Measurements from ENCODE around the gene ZBTB34.
A peak's percentile ranks its signal among the peaks of the same experiment; 100 is the strongest.

Gene ZBTB34

DNA sequence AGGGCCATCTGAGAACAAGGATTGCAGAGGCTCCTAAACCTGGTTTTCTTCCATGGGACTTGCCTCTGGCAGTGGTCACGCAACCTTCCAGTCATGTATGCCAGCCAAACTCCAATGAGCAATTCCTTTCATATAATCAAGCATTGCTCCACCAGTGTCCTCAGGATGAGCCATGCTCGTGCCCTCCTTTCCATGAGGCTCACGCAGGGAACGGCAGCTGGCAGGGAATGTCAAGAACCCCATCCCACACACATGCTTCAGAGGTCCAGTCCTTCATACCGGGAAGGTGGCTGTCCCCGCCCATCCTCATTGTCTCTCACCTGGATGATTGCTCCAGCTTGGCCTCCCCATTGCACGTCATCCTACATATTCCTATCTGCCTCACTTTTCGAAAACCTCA, 13.4 kb upstream of the ZBTB34 start:
- no peak for DNase-seq

DNA sequence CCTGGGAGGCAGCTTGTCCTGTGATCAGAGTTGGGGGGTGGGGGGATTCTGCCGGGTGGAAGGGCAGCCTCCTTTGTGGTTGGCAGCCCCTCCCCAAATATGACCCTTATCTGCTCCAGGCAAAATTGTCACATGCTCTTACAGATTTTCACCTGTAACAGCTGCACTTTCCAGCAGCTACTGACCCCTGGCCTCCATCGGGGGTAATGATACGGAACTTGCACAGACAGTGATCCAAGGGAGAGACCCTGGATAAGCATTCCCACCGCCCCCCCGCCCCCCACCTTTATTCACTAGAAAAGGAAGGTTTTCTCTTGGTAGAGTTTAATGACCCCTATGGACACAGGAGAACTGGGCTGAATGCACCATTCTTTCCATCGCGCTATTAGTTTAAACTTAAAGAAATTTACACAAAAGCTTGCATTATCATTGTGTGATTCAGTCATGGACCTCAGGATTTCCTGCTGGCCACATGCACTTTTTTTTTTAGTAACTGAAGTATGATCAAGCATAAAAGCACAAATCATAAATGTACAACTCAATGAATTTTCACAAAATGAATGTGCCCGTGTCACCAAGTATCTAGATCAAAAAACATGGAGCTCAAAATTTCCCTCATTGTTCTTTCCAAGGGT, 10.7 kb upstream of the ZBTB34 start:
- no peak for DNase-seq

DNA sequence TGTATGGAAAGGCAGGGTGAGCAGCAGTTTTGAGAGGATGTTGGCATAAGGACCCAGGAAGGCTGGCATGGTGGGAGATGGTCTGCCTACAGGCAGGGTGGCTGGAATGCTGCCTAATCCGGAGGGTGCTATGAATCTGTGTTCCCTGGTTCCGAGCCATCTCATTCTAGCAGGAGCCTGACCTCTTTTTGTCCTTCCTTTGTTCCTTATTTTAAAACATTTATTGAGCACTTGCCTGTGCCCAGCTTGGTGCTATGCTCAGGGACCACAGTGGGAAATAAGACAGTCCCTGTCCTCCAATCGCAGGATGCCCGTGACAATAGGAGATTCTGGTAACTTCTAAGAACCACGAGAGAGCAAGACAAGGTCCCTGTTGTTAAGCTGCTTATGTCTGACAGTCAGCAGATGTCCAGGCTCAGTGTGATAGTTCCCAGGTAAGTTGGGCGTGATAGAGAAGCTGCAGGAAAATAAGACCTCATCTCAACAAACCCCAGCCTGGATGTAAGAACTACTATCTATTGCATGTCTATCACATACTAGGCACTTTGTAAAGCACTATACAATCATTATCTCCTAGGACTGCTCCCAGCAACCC, 9.1 kb upstream of the ZBTB34 start:
- no peak for DNase-seq

DNA sequence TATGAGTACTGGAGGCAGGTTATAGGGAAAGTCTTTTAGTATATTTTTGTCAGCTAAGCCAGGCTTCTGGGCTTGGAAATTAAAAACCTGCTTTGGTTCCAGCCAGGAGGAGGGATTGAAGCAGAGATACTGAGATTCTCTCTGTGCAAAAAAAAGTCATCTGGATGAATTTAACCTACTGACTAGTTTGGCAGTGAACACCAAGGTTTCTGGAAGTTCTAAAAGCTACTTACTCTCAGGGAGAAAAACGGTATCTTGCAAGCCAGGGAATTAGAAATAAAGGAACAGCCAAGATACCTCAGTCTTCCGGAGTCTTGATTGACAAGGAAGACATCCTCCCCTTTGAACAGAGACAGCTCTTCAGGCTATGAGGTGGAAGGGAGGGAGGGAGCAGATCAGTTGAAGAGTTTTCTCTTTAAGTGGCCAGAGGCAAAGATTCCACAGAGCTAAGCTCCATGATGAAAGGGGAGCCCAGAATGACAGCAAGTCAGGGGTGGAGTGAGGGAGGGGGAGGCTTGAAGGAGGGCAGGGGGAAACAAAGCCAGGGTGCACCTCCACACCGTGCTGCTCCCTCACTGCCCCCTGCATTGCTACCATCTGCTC, 8.3 kb upstream of the ZBTB34 start:
- DNase-seq = no peak

DNA sequence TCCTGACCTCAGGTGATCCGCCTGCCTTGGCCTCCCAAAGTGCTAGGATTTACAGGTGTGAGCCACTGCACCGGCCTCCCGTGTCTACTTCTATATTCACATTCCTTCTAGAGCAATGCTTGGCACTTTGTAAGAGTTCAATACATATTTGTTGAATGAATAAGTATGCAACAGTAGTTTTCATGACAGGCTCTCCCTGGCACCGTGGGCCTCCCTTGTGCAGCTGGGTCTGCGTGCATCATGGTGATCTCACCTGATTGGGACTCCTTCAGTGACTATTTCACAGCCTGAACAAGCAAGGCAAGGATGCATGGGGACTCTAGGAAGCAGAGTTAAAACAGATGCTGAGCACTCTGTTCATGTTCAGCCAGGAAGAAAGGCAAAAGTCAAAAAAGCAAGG, 6.8 kb upstream of the ZBTB34 start:
- DNase-seq = no peak

DNA sequence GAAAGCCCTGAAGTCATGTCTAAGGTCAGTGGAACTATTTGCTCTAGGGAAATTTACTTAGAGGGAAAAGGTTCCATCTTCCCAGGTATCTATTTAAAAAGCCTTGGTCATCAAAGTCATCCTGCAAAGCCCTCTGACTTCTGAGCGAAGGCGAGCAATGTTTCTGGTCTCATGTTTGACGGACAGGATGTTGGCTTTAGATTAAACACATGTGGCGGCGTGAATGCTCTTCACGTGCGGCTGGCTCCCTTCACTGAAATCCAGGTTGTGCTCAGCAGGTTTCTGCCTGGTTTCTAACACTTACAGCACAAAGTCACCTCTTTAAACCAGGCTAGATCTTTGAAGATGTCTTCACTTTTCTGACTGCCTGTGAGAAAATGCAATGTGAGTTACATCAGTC, 5.7 kb upstream of the ZBTB34 start:
- DNase-seq = no peak

DNA sequence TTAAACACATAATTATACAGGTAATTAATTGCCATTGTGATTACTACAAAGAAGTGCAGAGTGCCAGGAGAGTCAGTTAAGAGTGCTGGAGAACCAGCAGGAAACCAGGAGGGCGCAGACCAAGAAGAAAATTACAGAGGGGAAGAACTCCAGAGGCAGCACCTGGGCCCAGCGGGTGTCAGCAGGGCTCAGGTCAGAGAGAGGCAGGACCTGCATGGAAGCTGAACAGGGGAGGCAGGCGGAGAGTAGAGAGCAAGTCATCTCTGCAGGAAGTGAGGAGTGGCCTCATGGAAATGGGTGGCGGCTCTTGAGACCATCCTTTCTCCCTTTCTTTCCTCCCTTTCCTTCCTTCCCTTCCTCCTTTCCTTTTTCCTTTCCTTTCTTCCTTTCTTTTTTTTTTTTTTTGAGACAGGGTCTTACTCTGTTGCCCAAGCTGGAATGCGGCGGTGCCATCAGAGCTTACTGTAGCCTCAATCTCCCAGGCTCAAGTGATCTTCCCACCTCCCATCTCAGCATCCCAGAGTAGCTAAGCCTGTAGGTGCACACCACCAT, 4.0 kb upstream of the ZBTB34 start:
- DNase-seq = no peak

DNA sequence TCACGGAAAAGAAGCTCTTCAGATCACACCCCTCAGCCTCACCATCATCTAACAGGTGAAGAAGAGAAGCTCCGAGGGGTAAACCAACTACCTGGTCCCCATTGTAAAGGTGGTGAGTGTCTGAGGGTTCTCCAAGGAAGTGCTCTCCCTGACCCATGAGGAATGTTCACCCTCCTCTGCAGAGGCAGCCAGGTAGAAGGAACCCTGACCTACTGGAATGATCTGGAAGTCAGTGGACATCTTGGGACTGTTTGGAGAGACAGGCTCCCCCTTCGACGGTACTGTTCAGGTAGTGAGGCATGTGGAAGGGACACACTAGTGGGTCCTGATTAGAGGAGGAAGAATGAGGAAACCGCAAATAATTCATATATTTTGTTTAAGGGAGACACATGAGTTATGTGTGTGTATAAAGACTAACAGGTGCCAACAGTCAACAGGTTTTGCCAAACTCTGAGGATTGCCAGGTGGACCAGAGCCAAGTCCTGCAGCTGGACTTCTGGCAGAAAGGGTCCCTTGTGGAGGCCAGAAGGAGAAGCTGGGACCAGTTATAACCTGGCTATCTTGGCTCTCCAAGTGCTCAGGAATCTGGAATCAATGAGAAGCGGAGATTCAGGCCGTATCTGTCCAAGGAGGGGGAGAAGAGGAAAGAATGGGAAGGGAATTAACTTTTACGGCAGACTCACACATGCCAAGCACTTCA, 3.0 kb upstream of the ZBTB34 start:
- DNase-seq = peak; percentile 52

DNA sequence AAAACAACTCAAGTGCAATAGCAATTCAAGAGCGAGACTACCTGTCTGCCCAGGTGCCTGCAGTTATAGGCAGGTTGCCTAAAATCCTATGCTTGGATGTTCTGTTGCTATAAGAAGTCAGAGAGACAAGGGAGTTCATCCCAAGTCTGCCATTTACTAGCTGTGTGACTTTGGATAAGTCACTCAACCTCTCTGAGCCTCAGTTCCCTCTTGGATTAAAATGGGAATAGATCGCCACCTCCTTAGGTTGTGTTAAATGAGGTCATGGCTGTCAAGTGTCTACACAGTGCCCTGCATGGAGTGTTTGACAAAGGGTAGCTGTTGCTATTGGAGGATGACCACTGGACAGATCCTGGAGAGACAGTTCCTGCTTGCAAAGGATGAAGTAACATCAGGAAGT, 1.3 kb upstream of the ZBTB34 start:
- DNase-seq = no peak

DNA sequence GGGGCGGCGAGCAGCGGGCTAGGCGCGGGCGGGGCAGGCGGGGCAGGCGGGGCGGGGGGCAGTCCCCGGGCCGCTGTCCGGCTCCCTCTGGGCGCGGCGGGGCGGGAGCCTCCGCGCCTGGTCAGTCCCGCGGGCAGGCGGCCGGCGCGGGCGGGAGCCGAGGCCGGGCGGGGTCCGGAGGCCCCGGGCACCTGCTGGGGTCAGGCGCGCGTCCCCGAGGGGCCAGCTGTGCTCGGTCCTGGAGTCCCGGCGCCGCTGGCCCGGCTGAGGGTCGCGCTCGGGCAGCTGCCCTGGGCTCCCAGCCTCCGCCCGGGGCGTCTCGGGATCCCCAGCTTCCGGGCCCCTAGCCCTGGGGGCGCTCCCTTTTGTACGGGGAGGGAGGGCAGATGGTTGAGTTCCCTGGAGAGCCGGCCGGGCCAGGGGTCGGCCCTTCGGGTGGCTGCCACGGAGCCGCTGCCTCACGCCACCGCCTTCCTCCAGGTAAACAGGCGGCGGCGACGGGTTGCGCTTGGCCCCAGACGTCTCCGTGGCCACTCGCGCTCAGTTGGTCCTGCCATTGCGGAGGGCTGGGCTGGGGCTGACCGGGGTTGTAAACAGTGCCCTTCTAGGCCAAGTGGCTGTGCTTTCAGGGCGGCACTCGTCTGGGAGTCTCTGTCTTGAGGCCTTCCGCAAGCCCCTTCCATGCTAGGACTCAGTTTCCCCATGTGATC, 473 bp downstream of the ZBTB34 start:
- DNase-seq = no peak

DNA sequence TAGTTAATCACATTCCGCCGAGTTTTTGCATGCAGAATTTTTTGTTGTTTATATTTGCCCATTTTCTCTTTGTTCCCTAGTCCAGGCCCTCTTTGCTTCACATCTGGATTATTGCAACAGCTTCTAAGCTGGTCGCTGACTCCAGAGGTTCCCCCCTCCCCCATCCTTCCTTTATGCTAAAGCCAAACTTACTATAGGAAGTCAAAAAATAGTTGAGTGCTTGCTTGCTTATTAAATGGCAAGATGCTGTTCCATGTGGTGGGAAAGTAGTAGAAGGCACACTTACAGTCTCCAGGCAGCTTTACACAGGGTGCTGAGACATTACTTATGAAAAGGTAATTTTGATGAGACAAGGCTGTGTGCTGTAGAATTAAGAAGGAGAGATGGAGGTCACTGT, 1.3 kb downstream of the ZBTB34 start:
- no peak for DNase-seq

DNA sequence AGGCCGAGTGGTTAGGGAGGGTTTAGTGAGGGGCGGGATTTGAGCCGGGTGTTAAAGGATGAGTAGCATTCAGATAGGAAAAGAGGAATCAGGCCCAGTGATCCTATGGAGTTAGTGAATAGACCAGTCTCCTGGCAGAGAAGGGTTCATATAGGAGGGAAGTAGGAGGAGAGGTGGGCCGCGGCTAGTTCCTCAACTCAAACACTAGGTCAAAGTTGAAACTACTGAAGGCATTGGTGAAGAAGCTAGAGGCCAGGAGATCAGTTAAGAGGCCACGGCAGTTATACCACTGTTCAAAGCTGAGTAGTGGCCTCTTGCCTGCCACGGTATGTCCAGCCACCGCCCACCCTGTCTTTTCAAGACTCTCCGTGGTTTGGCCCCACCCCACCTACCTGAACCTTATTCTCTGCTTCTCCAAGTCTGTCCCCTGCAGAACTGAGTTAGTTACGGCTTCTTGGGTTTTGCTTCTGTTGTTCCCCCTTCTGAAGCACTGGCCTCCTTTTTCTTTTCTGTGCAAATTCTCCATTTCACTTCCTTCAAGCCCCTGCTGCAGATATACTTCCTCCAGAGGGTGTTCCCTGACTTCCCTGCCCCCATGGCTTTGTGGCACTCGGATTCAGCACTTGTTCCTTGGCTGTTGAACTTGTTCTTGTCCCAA, 1.8 kb downstream of the ZBTB34 start:
- no peak for DNase-seq

DNA sequence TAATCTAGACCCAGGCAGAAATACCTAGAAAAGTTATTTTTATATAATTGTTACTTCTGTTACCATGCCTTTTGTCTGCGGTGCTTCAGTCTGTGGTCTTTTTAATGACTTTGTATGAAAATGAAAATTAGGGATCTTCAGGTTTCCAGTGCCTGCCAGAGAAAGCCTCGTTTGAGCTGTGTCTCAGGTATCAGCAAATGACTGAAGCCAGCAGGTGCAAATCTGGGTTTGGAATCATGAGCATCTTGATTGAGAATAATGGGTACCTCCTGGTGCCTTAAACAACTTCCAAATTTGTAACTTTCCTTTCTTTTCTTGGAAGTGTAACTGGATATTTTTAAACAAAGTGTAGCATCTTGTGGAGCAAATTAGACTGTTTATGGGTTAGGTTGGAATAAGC, 4.3 kb downstream of the ZBTB34 start:
- DNase-seq = no peak

DNA sequence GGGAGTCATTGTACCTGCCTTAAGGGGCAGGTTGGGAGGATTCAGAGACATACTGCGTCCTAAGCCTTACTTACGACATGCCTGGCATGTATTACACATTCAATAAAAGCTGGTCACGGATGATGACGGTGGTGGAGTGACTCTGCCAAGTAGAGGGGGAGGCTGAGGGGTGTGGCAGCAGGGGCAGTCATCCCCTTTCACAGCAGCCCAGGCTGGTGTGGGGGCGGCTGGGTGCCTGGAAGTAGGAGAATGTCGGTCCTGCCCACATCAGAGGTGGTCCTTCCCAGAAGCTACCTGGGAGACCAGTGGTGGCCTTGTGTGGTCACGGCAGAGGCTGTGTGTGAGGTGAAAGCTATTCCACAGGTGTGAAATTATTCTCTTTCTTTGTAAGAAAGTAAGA, 8.9 kb downstream of the ZBTB34 start:
- DNase-seq = no peak

DNA sequence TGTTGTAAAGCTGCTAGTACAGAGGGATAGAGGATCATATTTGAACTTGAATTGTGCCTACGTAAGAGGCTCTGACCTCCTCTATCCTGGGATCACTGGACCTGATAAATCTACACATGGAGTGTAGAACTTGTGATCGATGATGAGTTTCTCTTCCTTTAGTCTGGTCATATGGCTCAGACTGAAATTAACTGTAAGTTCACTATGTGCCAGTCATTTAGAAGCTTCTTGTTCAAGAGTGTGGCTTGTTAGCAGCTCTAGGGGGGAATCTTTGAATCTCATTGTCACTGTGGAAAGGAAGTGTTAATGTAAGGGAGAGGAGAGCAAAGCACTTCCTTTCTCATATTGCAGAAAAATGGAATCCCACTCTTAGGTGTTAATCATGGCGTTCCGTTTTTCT, 12.1 kb downstream of the ZBTB34 start:
- no peak for DNase-seq

DNA sequence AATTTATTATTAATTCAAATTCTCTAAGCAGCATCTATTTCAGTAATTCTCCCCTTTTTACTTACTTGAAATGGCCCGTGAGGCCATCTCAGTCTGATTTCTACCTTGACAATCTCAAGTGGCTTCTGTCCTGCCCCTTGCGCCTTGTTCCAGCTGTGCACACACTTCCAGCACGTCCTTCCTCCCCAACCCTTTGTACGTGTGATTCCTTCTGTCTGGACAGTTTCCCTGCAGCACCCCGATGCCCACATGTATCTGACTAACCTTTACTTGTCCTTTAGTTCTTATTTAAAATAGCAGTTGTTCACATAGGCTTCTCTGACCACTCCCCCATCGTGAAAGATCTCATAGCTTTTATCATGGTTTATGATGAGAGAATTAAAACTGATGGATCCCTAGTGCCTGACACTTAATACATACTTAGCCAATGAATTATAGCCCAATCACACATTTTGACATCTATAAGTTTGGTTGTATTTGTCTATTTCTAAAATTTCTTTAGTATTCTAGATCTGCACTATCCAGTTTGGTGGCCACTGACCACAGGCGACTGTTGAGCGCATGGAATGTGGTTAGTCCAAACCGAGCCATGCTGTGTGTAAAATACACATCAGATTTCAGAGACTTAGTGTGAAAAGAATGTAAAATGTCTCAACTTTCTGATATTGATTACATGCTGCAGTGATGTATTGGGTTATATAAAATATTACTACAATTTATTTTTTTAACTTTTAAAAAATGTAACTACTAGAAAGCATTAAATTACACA, 14.3 kb downstream of the ZBTB34 start:
- no peak for DNase-seq

DNA sequence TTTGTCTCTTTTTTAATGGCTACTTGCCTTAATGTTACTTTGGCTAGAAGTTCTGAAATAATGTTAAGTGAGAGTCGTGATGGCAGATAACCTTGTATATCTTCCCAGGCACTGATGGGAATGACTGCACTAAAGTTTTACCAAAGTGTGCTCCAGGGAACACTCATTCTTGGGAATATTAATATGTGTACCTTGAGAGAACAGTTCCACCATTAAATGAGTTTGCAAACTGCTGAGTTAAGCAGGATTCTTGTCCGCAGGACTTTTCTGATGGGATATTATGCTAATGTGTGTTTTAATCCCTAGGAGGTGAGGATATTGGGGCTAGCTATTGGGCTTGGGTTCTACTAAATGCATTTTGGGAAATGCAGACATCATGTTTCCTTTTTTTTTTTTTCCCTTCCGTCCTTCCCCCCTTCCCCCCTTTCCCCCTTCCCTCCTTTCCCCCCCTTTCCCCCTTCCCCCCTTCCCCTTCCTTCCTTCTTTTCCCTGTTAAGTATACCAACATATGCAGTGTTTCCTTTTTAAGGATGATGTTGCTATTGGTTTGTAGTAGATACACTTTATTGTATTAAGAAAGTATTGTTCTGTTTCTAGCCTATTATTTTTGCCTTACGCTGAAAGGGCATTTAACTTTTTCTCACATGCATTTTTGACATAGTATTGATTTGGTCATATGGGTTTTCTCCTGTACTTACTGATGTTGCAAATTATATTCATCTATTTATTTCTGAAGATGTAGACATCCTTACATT, 15.5 kb downstream of the ZBTB34 start:
- no peak for DNase-seq

DNA sequence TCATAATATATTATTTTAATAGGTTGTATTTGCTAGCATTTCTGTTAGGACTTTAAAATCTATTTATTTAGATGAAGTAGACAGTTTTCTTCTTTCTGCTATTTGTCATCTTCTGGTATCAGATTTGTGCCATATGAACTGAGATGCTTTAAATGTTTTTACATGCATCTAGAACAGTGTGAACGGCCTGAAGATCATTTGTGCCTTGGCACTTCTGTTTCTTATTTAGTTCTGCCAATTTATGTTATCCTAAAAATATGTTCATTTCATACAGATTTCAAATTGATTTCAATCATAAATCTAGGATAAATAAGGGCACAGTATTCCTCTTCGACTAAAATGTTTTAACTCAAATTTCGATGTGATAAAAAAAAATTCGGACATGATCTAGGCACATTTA, 16.1 kb downstream of the ZBTB34 start:
- no peak for DNase-seq

DNA sequence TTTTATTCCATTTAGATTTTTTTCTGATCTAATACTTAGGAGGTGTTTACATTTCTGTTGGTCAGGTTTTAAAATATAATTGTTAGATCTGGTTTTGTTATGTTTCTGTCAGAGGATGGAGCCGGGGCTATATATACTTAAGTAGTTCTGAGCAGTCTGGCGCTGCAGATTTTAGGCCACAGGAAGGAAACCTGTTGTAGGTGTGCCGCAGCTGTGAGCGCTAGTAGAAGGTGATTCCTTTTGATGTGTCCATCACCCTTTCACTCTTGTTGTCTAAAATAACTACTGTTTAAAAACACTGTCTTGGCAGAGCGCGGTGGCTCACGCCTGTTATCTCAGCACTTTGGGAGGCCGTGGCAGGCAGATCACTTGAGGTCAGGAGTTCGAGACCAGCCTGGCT, 17.0 kb downstream of the ZBTB34 start:
- DNase-seq = no peak

DNA sequence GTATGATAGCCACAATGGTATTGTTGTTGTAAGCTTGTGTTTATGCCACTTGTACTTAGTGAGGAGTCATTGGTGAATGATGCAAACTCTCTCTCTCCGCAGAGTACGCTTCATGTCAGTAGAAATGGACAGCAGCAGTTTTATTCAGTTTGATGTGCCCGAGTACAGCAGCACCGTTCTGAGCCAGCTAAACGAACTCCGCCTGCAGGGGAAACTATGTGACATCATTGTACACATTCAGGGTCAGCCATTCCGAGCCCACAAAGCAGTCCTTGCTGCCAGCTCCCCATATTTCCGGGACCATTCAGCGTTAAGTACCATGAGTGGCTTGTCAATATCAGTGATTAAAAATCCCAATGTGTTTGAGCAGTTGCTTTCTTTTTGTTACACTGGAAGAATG, 18.8 kb downstream of the ZBTB34 start:
- DNase-seq = no peak

Measured in left hindlimb (tissue), 1 donor.